HG02973 (cell line): ENCODE results near the gene HDAC1.

ENCODE experiments used
- ATAC-seq: cut with Tn5 transposase; IDR thresholded peaks from one replicate; pipeline ENCODE4 v1.9.1; 2021; ENCODE audit warnings: moderate library complexity; ENCODE audit not compliant: unreplicated experiment

Gene HDAC1

DNA sequence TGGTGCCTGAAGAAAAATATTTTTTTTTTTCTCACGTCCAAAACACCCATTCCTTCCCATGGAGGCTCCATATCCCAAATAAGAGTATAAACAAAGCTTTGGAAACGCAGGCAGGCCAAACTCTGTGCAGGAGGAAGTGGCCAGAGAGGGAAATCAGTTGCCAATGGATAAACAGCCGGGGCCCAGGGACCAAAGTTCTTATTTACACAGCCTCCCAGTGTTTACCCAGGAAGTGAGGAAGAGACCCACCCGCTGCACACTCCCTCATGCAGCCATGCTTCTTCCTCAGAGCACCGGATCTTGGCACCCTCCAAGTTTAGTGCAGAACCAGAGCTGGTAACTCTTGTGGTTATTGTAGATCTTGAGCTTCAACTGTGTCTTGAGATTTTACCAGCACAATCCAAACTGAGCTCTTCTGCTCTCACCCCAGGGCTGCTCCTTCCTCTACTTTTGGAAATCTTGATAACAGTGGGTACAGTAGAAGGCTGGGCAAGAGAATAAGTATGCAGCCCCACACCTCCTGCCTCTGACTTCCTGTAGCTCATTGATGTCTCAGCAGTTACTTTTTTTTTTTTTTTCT lies 29.9 kb downstream of the HDAC1 start:
- ATAC-seq = no peak

DNA sequence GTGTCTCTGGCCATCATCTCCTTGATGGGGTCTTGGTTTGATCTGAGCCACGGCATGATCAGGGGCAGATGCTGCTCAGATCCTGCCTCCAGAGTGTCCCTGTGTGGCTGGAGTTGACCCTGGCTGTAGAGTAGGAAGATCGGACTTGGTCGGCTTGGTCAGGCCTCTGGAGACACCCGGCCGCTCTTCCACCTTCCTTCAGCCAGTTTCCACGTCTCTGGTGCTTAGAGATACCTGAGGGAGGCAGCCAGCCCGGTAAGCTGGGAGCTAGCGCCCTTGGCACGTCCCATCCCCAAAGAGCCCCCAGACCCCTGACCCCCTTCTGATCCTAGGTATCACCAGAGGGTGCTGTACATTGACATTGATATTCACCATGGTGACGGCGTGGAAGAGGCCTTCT lies 35.3 kb downstream of the HDAC1 start:
- ATAC-seq = no peak

DNA sequence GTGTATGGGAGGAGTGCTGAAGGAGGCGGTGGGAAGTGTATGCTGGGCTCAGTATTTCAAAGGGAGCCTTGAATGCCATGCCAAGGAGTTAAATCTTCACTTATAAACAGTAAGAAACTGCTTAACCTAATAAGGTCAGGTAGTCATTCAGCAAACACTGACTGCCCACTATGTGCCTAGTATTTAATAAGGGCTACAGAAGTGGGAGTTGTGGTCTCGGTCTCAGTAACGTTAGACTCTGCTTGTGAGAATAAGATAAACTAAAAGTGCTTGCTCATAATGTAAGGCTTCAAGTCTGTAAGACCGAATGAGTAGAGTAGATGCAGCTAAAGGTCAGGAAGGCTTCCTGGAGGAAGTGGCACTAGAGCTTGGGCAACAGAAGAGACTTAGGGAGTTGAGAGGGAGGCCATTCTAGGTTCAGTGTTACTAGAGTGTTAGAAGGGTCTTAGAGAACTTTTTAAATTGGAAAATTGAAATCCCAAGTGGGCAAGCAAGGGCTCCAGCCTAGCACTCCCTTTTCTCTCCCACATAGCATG lies 38.1 kb downstream of the HDAC1 start:
- ATAC-seq = no peak

DNA sequence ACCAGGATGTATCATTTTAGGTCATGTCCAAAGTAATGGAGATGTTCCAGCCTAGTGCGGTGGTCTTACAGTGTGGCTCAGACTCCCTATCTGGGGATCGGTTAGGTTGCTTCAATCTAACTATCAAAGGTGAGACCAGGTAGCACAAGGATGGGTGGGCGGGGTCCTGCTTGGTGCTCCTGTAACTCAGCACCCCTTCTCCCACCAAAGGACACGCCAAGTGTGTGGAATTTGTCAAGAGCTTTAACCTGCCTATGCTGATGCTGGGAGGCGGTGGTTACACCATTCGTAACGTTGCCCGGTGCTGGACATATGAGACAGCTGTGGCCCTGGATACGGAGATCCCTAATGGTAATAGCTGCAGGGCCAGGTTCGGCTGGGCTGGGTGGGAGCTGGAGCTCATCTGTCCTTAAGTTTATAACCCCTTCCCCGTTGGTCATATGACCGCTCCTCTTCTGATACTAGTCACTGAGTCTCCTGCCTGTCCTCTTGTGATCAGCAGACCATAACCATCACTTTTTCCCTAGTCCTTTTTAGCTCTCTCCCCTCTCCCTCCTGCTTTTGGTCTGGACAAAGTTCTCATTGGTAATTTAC lies 38.8 kb downstream of the HDAC1 start:
- no peak for ATAC-seq

DNA sequence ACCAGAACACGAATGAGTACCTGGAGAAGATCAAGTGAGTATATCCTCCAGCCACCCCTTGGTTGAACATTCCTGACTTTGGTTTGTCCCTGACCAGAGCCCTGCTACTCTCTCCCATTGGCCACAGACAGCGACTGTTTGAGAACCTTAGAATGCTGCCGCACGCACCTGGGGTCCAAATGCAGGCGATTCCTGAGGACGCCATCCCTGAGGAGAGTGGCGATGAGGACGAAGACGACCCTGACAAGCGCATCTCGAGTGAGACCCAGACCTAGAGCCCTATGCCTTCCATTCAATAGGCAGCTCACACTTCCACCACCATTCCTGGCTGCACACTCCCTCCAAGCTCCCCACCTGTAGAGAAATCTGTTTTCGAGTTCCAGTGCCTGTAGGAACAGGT lies 39.7 kb downstream of the HDAC1 start:
- no peak for ATAC-seq

DNA sequence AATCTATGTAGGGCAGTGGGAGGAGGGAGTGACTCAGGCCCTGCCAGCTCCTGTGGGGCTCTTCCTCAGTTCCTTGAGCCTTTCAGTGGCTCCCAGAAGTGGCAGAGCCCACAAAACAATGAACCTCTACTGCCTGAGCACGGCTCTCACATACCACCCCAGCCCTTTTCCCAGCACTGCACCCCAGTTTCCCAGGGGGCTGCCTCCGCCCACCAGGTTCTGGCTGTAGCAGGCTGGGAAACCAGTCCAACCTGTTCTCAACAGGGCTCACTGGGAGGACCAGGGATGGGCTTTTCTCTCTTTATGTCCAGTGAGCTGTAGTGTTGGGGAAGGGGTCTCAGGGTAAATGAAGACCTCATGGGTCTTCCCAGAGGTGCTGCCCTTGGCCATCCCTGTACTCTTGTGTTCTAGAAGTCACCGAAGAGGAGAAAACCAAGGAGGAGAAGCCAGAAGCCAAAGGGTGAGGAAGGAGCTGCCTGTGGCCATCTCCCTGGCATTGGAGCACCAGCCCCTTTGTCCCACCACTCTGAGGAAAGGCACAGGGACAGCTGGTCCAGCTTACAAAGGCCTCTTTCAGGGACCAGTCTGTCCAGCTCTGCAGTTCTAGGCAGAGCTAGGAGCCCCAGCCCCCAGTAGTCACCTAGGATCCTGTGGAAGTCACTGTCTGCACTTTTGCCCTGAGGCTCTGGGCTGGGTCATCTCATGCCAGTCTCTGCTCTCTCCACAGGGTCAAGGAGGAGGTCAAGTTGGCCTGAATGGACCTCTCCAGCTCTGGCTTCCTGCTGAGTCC lies 40.6 kb downstream of the HDAC1 start:
- no peak for ATAC-seq

DNA sequence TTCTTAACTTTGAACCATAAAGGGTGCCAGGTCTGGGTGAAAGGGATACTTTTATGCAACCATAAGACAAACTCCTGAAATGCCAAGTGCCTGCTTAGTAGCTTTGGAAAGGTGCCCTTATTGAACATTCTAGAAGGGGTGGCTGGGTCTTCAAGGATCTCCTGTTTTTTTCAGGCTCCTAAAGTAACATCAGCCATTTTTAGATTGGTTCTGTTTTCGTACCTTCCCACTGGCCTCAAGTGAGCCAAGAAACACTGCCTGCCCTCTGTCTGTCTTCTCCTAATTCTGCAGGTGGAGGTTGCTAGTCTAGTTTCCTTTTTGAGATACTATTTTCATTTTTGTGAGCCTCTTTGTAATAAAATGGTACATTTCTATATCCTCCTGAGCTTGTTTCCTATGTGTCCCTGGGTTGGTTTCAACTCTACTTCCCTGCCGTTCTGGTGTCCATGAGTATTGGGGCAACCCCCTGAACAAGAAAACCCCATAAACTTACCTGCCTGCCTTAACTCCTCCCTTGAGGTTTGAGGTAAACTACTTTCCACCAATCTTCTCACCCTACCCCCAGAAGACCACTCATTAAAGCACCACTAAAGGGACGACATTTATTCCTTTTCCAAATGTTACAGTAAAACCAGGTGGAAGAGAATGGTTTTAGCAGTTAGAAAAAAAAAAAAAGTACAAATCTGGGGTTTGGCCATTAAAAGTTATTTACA lies 41.5 kb downstream of the HDAC1 start:
- no peak for ATAC-seq

DNA sequence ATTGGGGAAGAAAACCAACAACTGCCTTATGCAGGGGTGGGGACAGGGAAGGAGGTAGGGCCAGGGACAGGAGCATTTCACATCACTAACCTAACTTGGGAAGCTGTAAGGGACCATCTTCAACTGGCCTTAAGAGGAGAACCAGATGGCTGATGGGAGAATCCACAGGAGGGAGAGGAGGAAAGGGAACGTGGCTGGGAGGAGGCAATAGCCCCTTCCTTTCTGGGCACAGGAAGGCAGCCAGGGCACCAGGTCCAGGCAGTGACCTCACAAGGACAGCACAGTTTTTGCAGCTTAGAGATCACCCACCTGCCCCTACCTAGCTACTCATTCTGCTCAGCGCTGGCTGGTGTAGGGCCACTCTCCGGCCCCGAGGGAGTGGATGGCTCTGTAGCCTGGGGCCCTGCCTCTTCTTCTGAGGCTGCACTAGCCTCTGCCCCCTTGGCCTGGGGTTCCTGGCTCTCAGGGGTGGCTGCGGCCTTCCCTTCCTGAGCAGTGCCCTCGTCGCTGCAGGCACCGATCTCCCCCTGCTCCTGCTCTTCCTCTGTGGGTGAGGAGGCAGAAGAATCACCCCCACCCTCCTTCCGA lies 42.5 kb downstream of the HDAC1 start:
- no peak for ATAC-seq

DNA sequence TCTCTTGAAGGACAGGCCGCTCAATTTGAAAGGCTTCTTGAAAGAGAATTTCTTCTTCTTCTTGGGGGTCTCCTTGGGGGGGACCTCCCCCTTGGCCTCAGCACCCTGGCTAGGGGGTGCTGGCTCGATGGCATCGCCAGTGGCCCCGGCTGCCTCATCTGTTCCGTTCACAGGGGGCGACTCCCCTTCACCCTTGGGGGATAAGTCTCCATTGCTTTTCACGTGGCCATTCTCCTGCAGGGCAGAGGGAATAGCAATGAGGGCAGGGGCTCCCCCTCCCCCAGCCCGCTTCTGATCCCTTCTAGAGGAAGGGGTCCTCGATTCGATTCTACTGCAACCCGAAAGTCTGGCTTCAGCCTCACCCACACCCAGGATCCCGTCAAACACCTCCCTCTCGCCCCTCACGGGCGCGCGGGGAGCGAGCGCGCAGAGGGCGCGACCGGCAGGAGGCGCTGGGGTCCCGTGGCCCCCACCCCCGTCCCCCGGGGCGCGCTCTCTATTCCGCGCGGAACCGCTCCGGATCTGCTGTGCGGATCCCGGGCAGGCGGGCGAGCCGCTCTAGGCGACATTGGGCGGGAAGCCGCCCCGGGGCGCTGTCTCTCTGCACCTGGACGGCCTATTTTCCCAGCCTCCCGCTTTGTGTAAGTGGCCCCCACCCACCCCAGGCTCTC lies 43.1 kb downstream of the HDAC1 start:
- ATAC-seq = no peak

DNA sequence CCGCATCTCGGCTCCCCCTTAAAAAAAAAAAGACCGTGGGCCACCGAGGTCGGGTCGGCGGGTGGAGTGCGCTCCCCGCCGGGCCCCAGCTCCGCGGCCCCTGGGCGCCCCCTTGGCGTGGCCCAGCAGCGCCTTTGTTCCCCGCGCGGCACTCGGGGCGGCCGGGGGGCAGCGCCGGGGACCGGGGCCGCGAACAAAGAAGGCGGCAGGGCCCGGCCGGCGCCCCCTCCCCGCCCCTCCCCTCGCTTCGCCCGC lies 43.6 kb downstream of the HDAC1 start:
- ATAC-seq = no peak

DNA sequence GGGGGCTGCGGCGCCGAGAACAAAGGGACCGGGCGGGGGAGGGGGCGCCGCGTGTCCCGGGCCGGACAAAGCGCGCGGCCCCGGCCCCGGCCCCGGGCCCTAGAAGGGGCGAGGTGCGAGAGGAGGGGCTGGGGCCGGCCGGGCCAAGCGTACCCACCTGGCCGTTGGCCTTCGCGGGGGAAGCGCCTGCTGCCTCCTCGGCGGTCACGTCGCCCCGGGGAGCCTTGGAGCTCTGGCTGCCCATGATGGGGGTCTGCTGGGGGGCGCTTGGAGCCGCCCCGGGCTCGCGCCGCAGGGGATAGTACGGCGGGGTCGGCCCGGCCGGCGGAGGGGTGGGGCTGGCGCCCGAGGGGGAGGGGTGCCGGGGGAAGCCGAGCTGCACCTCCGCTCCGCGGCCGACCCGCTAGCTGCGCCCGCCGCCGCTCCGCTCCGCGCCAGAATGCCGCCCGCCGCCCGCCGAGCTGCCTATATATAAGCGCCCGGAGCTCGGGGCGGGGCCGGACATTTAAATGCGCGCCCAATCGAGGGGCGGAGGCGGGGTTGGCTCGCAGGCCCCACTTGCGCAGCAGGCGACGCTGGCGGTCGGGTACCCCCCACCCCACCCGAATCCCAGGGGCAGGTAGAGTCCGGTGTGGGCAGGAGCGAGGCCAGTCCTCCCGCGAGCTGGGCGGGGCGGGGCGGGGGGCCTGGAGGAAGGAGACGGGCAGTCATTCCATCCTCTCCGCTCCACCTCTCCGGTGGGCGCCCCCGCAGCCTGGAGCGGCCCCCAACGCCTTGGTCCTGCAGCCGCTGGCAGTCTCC lies 44.1 kb downstream of the HDAC1 start, which contains the start of gene MARCKSL1:
TSS of gene MARCKSL1 (minus strand) at position 444 of the 801 bp plus-strand sequence. CDS start at position 244, 200 bp downstream.
- peak; percentile 38 for ATAC-seq

DNA sequence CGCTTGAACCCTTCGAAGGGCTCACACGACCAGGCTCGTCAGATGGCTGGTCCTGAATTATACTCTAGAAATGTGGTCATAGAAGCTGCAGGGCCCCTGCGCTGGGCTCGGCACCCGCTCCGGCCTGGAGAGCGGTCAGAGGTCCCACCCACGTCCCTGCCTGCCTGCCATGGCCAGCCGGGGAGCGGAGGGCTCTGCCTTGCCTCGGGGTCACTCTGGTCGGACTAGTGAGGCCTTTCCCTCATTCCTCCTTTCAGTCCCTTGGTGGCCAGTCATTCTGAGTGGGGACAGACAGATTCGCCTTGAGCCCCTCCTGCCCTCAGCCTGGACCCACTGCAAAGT lies 44.7 kb downstream of the HDAC1 start:
- no peak for ATAC-seq

DNA sequence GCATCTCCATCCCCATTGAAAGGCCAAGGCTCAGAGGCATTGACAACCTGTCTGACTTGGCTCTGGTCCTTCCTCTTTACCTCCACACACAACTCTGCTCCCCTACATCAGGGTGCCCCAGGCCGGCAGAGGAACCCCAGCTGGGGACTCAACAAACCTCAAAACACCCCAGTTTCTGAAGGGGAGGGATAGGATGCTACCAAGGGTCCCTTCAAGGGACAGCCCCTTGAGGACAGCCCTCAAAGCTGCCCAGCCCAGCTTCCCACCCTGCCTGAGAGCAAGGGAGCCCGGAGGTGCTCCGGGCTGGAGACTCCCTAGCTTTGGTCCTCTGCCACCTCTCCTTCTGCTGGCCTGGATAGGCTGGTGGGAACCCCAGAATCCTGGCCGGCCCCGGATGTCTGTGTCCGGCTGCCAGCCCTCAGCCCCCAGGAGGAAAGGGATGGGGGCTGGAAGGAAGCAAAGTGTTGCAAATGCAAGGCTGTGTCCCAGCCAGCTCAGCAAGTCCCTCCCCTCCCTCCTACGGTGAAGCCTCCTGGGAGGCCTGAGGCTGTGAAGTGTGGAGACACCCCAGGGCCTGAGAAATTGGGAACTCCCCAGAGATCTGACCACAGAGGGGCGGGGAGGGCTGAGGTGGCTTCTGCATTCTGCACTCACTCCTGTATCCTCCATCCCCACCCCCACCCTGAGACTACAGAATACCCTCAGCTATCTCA lies 45.2 kb downstream of the HDAC1 start:
- no peak for ATAC-seq

DNA sequence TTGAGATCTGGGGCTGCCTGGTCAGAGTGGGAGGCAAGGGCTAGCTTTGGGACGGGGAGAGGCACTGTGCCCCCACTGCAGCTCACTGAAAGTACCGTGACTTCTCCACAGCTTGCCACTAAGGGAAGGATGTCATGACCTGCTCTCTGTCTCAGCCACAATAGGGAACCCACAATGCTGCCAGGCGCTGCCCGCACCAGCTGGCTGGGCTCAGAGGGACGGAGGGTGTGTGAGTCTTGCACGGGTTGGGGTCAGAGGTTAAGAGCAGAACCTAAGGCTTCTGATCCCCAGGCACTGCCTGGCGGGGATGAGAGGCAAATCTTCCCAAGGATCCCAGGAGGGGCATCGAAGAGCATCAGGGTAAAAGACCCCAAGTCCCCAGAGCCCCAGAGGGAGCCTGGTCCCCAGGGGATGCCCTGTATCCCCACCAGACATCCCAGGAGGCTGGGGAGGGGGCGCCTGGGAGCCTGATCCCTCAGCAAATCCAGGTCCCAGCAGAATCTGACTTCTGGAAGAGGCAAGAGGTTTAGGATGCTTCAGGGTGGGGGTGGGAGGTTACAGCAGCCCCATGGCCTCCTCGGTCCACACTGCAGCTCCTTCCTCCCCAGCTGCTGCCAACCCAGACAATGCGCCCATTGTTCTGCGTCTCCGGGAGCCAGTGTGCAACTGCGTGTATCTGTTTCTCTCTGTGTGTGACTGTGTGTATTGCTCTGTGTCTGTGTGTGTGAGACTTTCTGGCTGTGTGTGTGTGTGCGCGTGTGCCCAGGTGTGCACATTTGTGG lies 46.2 kb downstream of the HDAC1 start:
- ATAC-seq = no peak

DNA sequence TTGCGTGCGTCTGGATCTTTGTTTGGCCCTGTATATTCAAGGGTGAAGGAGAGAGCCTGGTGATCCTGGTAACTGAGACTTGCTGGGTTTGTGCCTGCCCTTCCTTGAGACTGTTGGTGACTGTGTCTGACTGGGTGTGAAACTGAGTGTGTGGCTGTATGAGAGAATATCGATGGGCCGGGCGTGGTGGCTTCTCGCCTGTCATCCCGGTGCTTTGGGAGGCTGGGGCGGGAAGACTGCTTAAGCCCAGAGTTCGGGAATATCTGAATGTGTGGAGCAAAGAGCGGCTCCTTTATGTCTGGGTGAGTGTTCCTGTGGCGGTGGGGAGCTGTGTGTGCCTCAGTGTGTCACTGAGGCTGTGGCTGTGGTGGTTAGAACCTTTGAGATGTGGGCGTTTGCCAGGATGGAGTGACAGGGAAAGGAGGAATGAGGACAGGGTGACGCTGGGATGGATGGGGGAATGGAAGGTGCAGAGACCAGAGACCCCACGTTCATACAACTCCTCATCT lies 46.8 kb downstream of the HDAC1 start:
- ATAC-seq = no peak

DNA sequence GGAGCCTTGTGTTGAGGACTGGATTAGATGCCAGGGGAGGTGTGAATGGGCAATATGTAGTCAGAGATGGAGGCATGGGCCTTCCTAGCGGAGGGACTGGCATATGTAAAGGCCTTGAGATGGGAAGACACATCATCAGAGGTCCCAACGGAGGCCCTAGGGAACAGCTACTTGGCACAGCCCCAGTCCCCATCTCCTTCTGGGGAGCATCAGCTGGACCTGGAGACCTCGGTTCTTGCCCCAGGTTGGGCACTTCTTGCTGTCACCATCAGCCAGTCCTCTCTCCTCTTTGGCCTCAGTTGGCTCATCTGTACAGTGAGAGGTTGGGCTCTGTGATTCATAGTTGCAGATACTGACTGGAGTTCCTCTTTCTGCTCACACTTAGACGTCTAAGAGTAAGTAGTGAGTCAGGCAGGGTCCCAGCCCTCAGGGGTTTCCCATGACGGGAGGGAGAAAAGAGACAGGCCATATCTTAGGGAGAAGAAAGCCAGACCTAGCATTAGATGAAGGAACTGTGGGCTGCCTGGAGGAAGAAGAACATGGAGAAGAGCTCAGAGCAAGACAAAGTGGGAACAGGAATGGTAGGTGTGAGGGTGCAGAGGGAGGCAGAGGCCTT lies 47.6 kb downstream of the HDAC1 start:
- ATAC-seq = no peak

DNA sequence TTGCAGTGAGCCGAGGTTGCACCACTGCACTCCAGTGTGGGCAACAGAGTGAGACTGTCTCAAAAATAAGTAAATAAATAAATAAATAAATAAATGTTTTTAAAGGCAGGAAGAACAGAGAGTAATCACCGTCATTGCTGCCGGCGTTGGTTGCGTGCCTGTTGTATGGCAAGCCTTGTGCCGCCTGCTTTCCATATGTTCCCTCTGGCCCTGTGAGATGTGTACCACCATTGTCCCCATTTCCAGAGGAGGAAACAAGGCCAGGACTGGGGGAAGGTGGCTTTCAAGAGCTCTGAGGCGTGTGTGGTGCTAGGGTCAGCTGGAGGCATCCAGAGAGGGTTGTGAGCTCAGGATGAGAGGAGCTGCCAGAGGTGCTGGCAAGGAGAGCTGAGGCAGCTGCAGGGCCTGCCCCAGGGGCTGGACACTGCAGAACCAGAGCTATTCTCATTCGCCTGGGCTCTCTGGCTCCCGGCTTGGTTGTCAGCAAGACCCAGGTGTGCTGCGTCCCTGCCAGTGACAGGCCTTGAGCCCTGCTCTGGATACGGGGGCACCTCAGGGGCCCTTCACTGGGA lies 49.4 kb downstream of the HDAC1 start:
- no peak for ATAC-seq

DNA sequence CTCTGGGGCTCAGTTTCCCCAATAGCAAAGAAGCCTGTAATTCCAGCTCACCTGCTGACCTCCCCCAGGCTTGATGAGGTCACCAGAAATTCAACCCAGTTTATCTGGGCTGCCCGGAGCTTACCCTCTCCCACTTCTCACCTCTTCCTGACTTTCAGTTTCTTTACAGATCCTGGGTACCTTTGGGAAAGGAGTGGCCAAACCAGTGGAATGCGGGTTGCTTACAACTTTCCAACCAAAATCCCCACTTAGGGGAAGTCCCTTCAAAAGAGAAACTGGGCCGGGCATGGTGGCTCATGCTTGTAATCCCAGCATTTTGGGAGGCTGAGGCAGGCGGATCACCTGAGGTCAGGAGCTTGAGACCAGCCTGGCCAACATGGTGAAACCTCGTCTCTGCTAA lies 50.1 kb downstream of the HDAC1 start:
- no peak for ATAC-seq
